Activated CD8-positive, alpha-beta memory T cell treated with anti-CD3 and anti-CD28 coated beads, Interleukin-2, amount 50 U/mL, for 1 hour (primary cell): Measurements from ENCODE around the gene ZNF469.
"Not testable (repeated sequence)": the region's sequence is repeated elsewhere in the genome, so short reads cannot be mapped to it uniquely, and the experiment has no call there.

ENCODE experiments used
- DNase-seq: peaks from one replicate; pipeline ENCODE4 v3.0.0-alpha.2; 2020; ENCODE audit errors: extremely low read depth

ZNF469 gene

GRCh38 chr16:88358023-88358420 lies 24.7 kb upstream of the ZNF469 start:
- DNase-seq: no peak

- DNase-seq: no peak
Observed at GRCh38 chr16:88359008-88359407, 23.8 kb upstream of the ZNF469 start.

GRCh38 chr16:88360401-88360800 lies 22.4 kb upstream of the ZNF469 start:
- not testable (repeated sequence) for DNase-seq

GRCh38 chr16:88360999-88361398 lies 21.8 kb upstream of the ZNF469 start:
- no peak for DNase-seq

- DNase-seq: no peak
Observed at GRCh38 chr16:88361775-88362174, 21.0 kb upstream of the ZNF469 start.

- DNase-seq: no peak
Observed at GRCh38 chr16:88363239-88363891, 19.4 kb upstream of the ZNF469 start.

GRCh38 chr16:88365244-88365865 lies 17.4 kb upstream of the ZNF469 start:
- no peak for DNase-seq

- DNase-seq: no peak
Observed at GRCh38 chr16:88366032-88366703, 16.6 kb upstream of the ZNF469 start.

GRCh38 chr16:88366704-88367047 lies 16.1 kb upstream of the ZNF469 start:
- DNase-seq: no peak

GRCh38 chr16:88367560-88367959 lies 15.2 kb upstream of the ZNF469 start:
- DNase-seq: no peak

GRCh38 chr16:88368036-88368435 lies 14.7 kb upstream of the ZNF469 start:
- DNase-seq: no peak

GRCh38 chr16:88368994-88369393 lies 13.8 kb upstream of the ZNF469 start:
- no peak for DNase-seq

GRCh38 chr16:88369447-88370008 lies 13.2 kb upstream of the ZNF469 start:
- no peak for DNase-seq

GRCh38 chr16:88370365-88370764 lies 12.4 kb upstream of the ZNF469 start:
- DNase-seq: no peak

- DNase-seq: no peak
Observed at GRCh38 chr16:88372522-88372921, 10.2 kb upstream of the ZNF469 start.

- DNase-seq: no peak
Observed at GRCh38 chr16:88373211-88373610, 9.5 kb upstream of the ZNF469 start.

- DNase-seq: no peak
Observed at GRCh38 chr16:88373927-88374492, 8.7 kb upstream of the ZNF469 start.

- DNase-seq: no peak
Observed at GRCh38 chr16:88374736-88375135, 8.0 kb upstream of the ZNF469 start.

- DNase-seq: no peak
Observed at GRCh38 chr16:88375236-88375975, 7.4 kb upstream of the ZNF469 start.

GRCh38 chr16:88375996-88376834 lies 6.5 kb upstream of the ZNF469 start:
- no peak for DNase-seq
